Karpas-422 (cell line): ENCODE results near the gene ASIC3. TPM values are rescaled to one million over a fixed set of nuclear protein-coding genes. Genes with fewer than 3 reads are reported as not detected.

ENCODE experiments used
- DNase-seq: peaks from one replicate; pipeline ENCODE4 v3.0.0-alpha.2; 2015
- H2AFZ ChIP-seq: fragments of 200-600 bp; sonication (generic); 2 replicates; pipeline ENCODE4 v1.6.1; 2014; ENCODE audit warnings: antibody characterized with exemption, low read length, mixed read lengths
- H3K27ac ChIP-seq: fragments of 200-600 bp; sonication (generic); 2 replicates; pipeline ENCODE4 v1.5.1; 2014; ENCODE audit warnings: mild to moderate bottlenecking, low read length, moderate library complexity
- H3K27me3 ChIP-seq: fragments of 200-600 bp; sonication (generic); 2 replicates; pipeline ENCODE4 v1.6.1; 2014; ENCODE audit warnings: low read length, mixed read lengths
- H3K36me3 ChIP-seq: fragments of 200-600 bp; sonication (generic); 2 replicates; pipeline ENCODE4 v1.6.1; 2014; ENCODE audit warnings: low read length, mixed read lengths; ENCODE audit not compliant: insufficient read depth
- H3K4me1 ChIP-seq: fragments of 200-600 bp; sonication (generic); 2 replicates; pipeline ENCODE4 v1.6.1; 2014; ENCODE audit warnings: mild to moderate bottlenecking, low read length, mixed read lengths
- H3K4me2 ChIP-seq: fragments of 200-600 bp; sonication (generic); 2 replicates; pipeline ENCODE4 v1.6.1; 2014; ENCODE audit warnings: low read length, low read depth, mild to moderate bottlenecking; ENCODE audit not compliant: poor library complexity, severe bottlenecking
- H3K4me3 ChIP-seq: fragments of 200-600 bp; sonication (generic); 2 replicates; pipeline ENCODE4 v1.5.1; 2014; ENCODE audit warnings: mild to moderate bottlenecking, antibody characterized with exemption, low read length, mixed read lengths
- H3K79me2 ChIP-seq: fragments of 200-600 bp; sonication (generic); 2 replicates; pipeline ENCODE4 v1.6.1; 2014; ENCODE audit warnings: mild to moderate bottlenecking, low read length, mixed read lengths
- H3K9ac ChIP-seq: fragments of 200-600 bp; sonication (generic); 2 replicates; pipeline ENCODE4 v1.6.0; 2014; ENCODE audit warnings: low read length
- H3K9me2 ChIP-seq: fragments of 200-600 bp; sonication (generic), shearing (Covaris generic); replicated peaks from 2 replicates; pipeline ENCODE4 v1.6.0; 2014; ENCODE audit warnings: mild to moderate bottlenecking, low read length, moderate library complexity; ENCODE audit not compliant: insufficient read depth
- H3K9me3 ChIP-seq: fragments of 300-700, 200-600 bp; sonication (generic); 2 replicates; pipeline ENCODE4 v1.6.1; 2014; ENCODE audit warnings: low read length, mixed read lengths
- H4K20me1 ChIP-seq: fragments of 200-600 bp; sonication (generic); 2 replicates; pipeline ENCODE4 v1.6.1; 2014; ENCODE audit warnings: mild to moderate bottlenecking, antibody characterized with exemption, low read length, low read depth; ENCODE audit not compliant: insufficient read depth
- total RNA-seq: library from RNA; depleted of rRNA; stranded (reverse); fragments of >200 nt; shearing (Covaris generic); gene quantifications from 2 replicates; pipeline ENCODE4 v1.2.3, GENCODE V29; 2014; ENCODE audit warnings: low replicate concordance

The ASIC3 gene
- total RNA-seq, 1 experiment from 2014 or later, result 4.5 TPM

GRCh38 chr7:151053096-151053495 lies 4.8 kb downstream of the ASIC3 start:
- no peaks in the 10 kb centered on the region for H3K27me3 ChIP-seq
- no peaks in the 10 kb centered on the region for H3K9me3 ChIP-seq
- no peak overlapping the region for H3K4me2 ChIP-seq
- no peak for DNase-seq
- H3K36me3 ChIP-seq, result no peaks in the 10 kb centered on the region
- no peak overlapping the region for H3K9ac ChIP-seq
- no peaks in the 10 kb centered on the region for H3K9me2 ChIP-seq
- no peak overlapping the region for H3K27ac ChIP-seq
- peaks cover 9% of the 10 kb centered on the region for H3K4me1 ChIP-seq
- H2AFZ ChIP-seq, result no peak overlapping the region
- H4K20me1 ChIP-seq, result no peaks in the 10 kb centered on the region
- H3K4me3 ChIP-seq, result no peak overlapping the region
- H3K79me2 ChIP-seq, result peaks cover 4% of the 10 kb centered on the region; the same call in 1 of the 2 replicates

GRCh38 chr7:151053751-151054150 lies 5.4 kb downstream of the ASIC3 start:
- no peaks in the 10 kb centered on the region for H3K27me3 ChIP-seq
- no peak for DNase-seq
- H3K9ac ChIP-seq, result no peak overlapping the region
- no peaks in the 10 kb centered on the region for H3K9me3 ChIP-seq
- no peaks in the 10 kb centered on the region for H3K9me2 ChIP-seq
- H3K4me1 ChIP-seq, result peaks cover 15% of the 10 kb centered on the region
- peaks cover 4% of the 10 kb centered on the region; the same call in 1 of the 2 replicates for H3K79me2 ChIP-seq
- no peaks in the 10 kb centered on the region for H3K36me3 ChIP-seq
- H3K27ac ChIP-seq, result no peak overlapping the region
- no peak overlapping the region for H2AFZ ChIP-seq
- no peak overlapping the region for H3K4me3 ChIP-seq
- H3K4me2 ChIP-seq, result no peak overlapping the region
- no peaks in the 10 kb centered on the region for H4K20me1 ChIP-seq

GRCh38 chr7:151056283-151056665 lies 7.9 kb downstream of the ASIC3 start:
- no peak for DNase-seq
- Histone ChIP-seq H3K27me3 (no peaks in the 10 kb centered on the region), H3K9me2 (no peaks in the 10 kb centered on the region), H3K4me1 (peaks cover 28% of the 10 kb centered on the region), H3K36me3 (no peaks in the 10 kb centered on the region), H3K9me3 (no peaks in the 10 kb centered on the region), H3K9ac (no peak overlapping the region), H3K4me2 (peak overlapping the region; percentile 82), H3K4me3 (no peak overlapping the region), H3K27ac (no peak overlapping the region), H3K79me2 (peaks cover 19% of the 10 kb centered on the region), H4K20me1 (0 out of 2 replicates have a peak, but pooled peaks cover 1% of the 10 kb centered on the region), H2AFZ (no peak overlapping the region)

- Histone ChIP-seq H3K4me2 (peak overlapping the region; percentile 82), H3K9ac (peak overlapping the region; percentile 88), H3K4me3 (peak overlapping the region; percentile 87), H2AFZ (no peak overlapping the region), H3K79me2 (peaks cover 25% of the 10 kb centered on the region), H3K9me3 (no peaks in the 10 kb centered on the region), H3K27ac (no peak overlapping the region), H3K27me3 (no peaks in the 10 kb centered on the region), H3K36me3 (no peaks in the 10 kb centered on the region), H4K20me1 (0 out of 2 replicates have a peak, but pooled peaks cover 5% of the 10 kb centered on the region), H3K4me1 (peaks cover 31% of the 10 kb centered on the region), H3K9me2 (no peaks in the 10 kb centered on the region)
- DNase-seq, result peak; percentile 46
Observed at GRCh38 chr7:151056666-151057505, 8.6 kb downstream of the ASIC3 start.

GRCh38 chr7:151057506-151057988 lies 9.2 kb downstream of the ASIC3 start, which contains the start of gene CDK5:
Gene CDK5, minus strand, starts transcription at chr7:151057897. Its CDS starts 49 bp downstream, at chr7:151057848.
- H3K9ac ChIP-seq, result peak within 1 kb of the TSS; percentile 89
- peaks cover 32% of the 10 kb centered on the region for H3K79me2 ChIP-seq
- peak within 1 kb of the TSS; percentile 82 for H3K27ac ChIP-seq
- no peaks in the 10 kb centered on the region for H3K9me3 ChIP-seq
- H3K4me2 ChIP-seq, result peak within 1 kb of the TSS; percentile 82
- no peaks in the 10 kb centered on the region for H3K27me3 ChIP-seq
- no peaks in the 10 kb centered on the region for H3K9me2 ChIP-seq
- H3K4me1 ChIP-seq, result peaks cover 31% of the 10 kb centered on the region
- peak within 1 kb of the TSS; percentile 87 for H3K4me3 ChIP-seq
- H3K36me3 ChIP-seq, result no peaks in the 10 kb centered on the region
- no peak for DNase-seq
- peak within 1 kb of the TSS; percentile 49; the same call in 1 of the 2 replicates for H2AFZ ChIP-seq
- H4K20me1 ChIP-seq, result 0 out of 2 replicates have a peak, but pooled peaks cover 5% of the 10 kb centered on the region

- Histone ChIP-seq H3K4me1 (peaks cover 31% of the 10 kb centered on the region), H3K9ac (peak overlapping the region; percentile 89), H3K4me2 (peak overlapping the region; percentile 82), H3K36me3 (no peaks in the 10 kb centered on the region), H3K79me2 (peaks cover 32% of the 10 kb centered on the region), H3K9me3 (no peaks in the 10 kb centered on the region), H3K27me3 (no peaks in the 10 kb centered on the region), H2AFZ (peak overlapping the region; percentile 39; the same call in 1 of the 2 replicates), H4K20me1 (0 out of 2 replicates have a peak, but pooled peaks cover 5% of the 10 kb centered on the region), H3K27ac (peak overlapping the region; percentile 82), H3K4me3 (peak overlapping the region; percentile 87), H3K9me2 (no peaks in the 10 kb centered on the region)
- DNase-seq, result peak; percentile 99
Observed at GRCh38 chr7:151057989-151058780, 9.9 kb downstream of the ASIC3 start.

- peak overlapping the region; percentile 70; the same call in 1 of the 2 replicates for H2AFZ ChIP-seq
- H3K9me2 ChIP-seq, result no peaks in the 10 kb centered on the region
- peak overlapping the region; percentile 89 for H3K9ac ChIP-seq
- peak; percentile 71 for DNase-seq
- H3K4me3 ChIP-seq, result peak overlapping the region; percentile 87
- H3K27me3 ChIP-seq, result no peaks in the 10 kb centered on the region
- H3K79me2 ChIP-seq, result peaks cover 32% of the 10 kb centered on the region
- H3K27ac ChIP-seq, result peak overlapping the region; percentile 82
- 0 out of 2 replicates have a peak, but pooled peaks cover 5% of the 10 kb centered on the region for H4K20me1 ChIP-seq
- peak overlapping the region; percentile 73 for H3K4me2 ChIP-seq
- peaks cover 31% of the 10 kb centered on the region for H3K4me1 ChIP-seq
- no peaks in the 10 kb centered on the region for H3K9me3 ChIP-seq
- H3K36me3 ChIP-seq, result no peaks in the 10 kb centered on the region
Observed at GRCh38 chr7:151058781-151059366, 10.5 kb downstream of the ASIC3 start.
